TTC549 (cell line): ENCODE measurements around the gene POF1B.
"Not testable (repeated sequence)": the region's sequence is repeated elsewhere in the genome, so short reads cannot be mapped to it uniquely, and the experiment has no call there.

Experiments used
- FAIRE-seq: peaks from 2 replicates; lab custom pipeline; 2012; peaks lifted over from hg19 to GRCh38; lab: Jason Lieb, UNC

The POF1B gene

GRCh38 chrX:85379174-85379907 lies at the start of gene POF1B:
POF1B (minus strand) TSS chrX:85379665; CDS start chrX:85379454, 211 bp downstream.
- FAIRE-seq, result no peak

- FAIRE-seq, result no peak
Measured at GRCh38 chrX:85429066-85429465, 49.6 kb upstream of the POF1B start.

GRCh38 chrX:85419293-85419692 lies 39.8 kb upstream of the POF1B start:
- no peak for FAIRE-seq

GRCh38 chrX:85391878-85392238 lies 12.4 kb upstream of the POF1B start:
- FAIRE-seq, result no peak

GRCh38 chrX:85391185-85391877 lies 11.9 kb upstream of the POF1B start:
- no peak for FAIRE-seq

- no peak for FAIRE-seq
Measured at GRCh38 chrX:85381602-85382001, 2.1 kb upstream of the POF1B start.

GRCh38 chrX:85378461-85378860 lies 1.0 kb downstream of the POF1B start:
- no peak for FAIRE-seq

- no peak for FAIRE-seq
Measured at GRCh38 chrX:85375333-85375738, 4.1 kb downstream of the POF1B start.

- FAIRE-seq, result no peak
Measured at GRCh38 chrX:85365370-85365995, 14.0 kb downstream of the POF1B start.

GRCh38 chrX:85359051-85359450 lies 20.4 kb downstream of the POF1B start:
- no peak for FAIRE-seq

- FAIRE-seq, result no peak
Measured at GRCh38 chrX:85345523-85345922, 33.9 kb downstream of the POF1B start.

- no peak for FAIRE-seq
Measured at GRCh38 chrX:85327060-85327333, 52.5 kb downstream of the POF1B start.

GRCh38 chrX:85326234-85327059 lies 53.0 kb downstream of the POF1B start:
- no peak for FAIRE-seq

- FAIRE-seq, result not testable (repeated sequence)
Measured at GRCh38 chrX:85311348-85311747, 68.1 kb downstream of the POF1B start.

GRCh38 chrX:85309717-85310116 lies 69.7 kb downstream of the POF1B start:
- FAIRE-seq, result no peak

- FAIRE-seq, result no peak
Measured at GRCh38 chrX:85303544-85303943, 75.9 kb downstream of the POF1B start.

GRCh38 chrX:85288992-85289723 lies 90.3 kb downstream of the POF1B start:
- no peak for FAIRE-seq

- FAIRE-seq, result not testable (repeated sequence)
Measured at GRCh38 chrX:85285286-85285685, 94.2 kb downstream of the POF1B start.

GRCh38 chrX:85244450-85245211 lies 134.8 kb downstream of the POF1B start:
- no peak for FAIRE-seq

GRCh38 chrX:85243761-85244449 lies 135.6 kb downstream of the POF1B start, which contains the start of the genes SATL1 and ZNF711:
SATL1 (minus strand) TSS chrX:85243779; CDS start chrX:85108968, 134,811 bp downstream.
ZNF711 (plus strand) TSS chrX:85243991; CDS start chrX:85247573, 3,582 bp downstream.
- FAIRE-seq, result no peak
